MM.1S (cell line): ENCODE data around the gene PTK7.

Experiments
- EZH2 ChIP-seq: fragments of 300-600 bp; sonication (generic); optimal IDR thresholded peaks from 2 replicates; pipeline ENCODE3; 2017; ENCODE audit warnings: low read depth, mild to moderate bottlenecking, antibody characterized with exemption, low read length, mixed read lengths
- EZH2phosphoT487 ChIP-seq: fragments of 300-600 bp; sonication (generic); IDR thresholded peaks from 2 replicates; pipeline ENCODE4 v1.6.1; 2018; ENCODE audit warnings: antibody characterized with exemption, low read length
- TF ChIP-seq, protein P1 (sequence below): fragments of 300-600 bp; sonication (generic); IDR thresholded peaks from 2 replicates; pipeline ENCODE4 v1.5.1; 2016; ENCODE audit warnings: antibody characterized with exemption, low read length, mixed read lengths

DNA sequence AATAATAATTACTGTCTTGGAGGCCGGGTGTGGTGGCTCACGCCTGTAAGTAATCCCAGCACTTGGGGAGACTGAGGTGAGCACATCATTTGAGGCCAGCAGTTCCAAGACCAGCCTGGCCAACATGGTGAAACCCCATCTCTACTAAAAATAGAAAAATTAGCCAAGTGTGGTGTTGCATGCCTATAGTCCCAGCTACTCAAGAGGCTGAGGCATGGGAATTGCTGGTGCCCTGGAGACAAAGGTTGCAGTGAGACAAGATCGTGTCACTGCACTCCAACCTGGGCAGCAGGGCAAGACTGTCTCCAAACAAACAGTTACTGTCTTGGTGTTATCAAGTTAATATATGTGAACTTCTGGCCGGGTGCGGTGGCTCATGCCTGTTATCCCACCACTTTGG lies 49.7 kb upstream of the PTK7 start:
- TF ChIP-seq, protein P1, sequence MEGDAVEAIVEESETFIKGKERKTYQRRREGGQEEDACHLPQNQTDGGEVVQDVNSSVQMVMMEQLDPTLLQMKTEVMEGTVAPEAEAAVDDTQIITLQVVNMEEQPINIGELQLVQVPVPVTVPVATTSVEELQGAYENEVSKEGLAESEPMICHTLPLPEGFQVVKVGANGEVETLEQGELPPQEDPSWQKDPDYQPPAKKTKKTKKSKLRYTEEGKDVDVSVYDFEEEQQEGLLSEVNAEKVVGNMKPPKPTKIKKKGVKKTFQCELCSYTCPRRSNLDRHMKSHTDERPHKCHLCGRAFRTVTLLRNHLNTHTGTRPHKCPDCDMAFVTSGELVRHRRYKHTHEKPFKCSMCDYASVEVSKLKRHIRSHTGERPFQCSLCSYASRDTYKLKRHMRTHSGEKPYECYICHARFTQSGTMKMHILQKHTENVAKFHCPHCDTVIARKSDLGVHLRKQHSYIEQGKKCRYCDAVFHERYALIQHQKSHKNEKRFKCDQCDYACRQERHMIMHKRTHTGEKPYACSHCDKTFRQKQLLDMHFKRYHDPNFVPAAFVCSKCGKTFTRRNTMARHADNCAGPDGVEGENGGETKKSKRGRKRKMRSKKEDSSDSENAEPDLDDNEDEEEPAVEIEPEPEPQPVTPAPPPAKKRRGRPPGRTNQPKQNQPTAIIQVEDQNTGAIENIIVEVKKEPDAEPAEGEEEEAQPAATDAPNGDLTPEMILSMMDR = no peak
- TF ChIP-seq EZH2 = no peak
- no peak for TF ChIP-seq EZH2phosphoT487
